Forelimb muscle (tissue), 1 donor: Measurements from ENCODE around the gene AP4S1. TPM values are rescaled to one million over a fixed set of nuclear protein-coding genes. Genes with fewer than 3 reads are reported as not detected.
"Not testable (repeated sequence)": the region's sequence is repeated elsewhere in the genome, so short reads cannot be mapped to it uniquely, and the experiment has no call there.

Source experiments
- DNase-seq: peaks from one replicate; pipeline ENCODE4 v3.0.0-alpha.2; 2013; ENCODE audit warnings: low read depth
- polyA plus RNA-seq: library from polyadenylated mRNA; unstranded; fragments of 120-200 nt; gene quantifications from one replicate; pipeline ENCODE4 v1.2.1, GENCODE V29; 2013; ENCODE audit not compliant: insufficient read length

The AP4S1 gene
- polyA plus RNA-seq, 1 donor = 13.5 TPM

DNA sequence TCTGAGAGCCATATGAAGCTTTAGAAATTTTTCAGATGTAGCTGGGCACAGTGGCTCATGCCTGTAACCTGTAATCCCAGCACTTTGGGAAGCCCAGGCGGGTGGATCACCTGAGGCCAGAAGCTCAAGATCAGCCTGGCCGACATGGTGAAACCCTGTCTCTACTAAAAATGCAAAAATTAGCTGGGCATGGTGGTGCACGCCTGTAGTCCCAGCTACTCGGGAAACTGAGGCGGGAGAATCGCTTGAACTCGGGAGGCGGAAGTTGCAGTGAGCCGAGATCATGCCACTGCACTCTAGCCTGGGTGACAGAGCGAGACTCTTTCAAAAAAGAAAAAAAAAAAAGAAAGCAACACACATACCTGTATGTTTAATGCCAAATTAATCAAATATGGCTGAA, 17.4 kb downstream of the AP4S1 start:
- DNase-seq = not testable (repeated sequence)

DNA sequence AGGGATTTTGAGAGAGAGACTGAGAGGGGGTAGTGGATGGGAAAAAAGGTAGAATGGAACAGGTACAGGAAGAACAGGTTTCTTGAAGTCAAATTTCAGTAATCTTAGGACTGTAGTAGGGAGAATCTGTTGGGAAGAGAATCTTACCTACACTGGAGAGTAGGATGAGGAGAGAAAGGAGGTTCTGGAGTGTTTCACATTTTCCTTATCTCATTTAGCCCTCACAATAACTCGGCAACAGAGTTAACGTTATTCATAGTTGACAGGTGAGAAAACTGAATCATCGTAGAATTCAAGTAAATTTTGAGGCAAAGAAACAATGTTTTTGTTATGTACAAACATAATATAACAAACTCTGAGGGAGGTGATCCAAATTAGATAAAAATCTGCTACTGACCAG, 17.9 kb downstream of the AP4S1 start:
- no peak for DNase-seq

DNA sequence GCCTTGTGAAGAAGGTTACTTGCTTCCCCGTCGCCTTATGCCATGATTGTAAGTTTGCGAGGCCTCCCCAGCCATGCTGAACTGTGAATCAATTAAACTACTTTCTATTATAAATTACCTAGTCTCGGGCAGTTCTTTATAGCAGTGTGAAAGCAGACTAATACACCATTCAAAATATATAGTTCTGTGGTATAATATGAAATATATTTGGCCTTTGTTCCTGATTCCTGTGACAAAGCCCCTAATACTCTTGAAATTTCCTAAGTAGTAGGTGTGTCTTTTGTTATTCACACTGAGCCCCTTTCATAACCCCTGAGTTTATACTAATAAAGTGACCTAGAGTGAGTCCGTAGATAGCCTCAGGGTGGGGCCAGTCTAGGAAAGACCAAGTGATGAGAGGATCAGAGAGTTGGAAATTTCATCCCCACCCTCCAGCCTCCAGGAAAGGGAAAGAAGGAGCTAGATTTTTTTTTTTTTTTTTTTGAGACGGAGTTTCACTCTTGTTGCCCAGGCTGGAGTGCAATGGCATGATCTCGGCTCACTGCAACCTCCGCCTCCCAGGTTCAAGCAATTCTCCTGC, 20.1 kb downstream of the AP4S1 start:
- DNase-seq = no peak

DNA sequence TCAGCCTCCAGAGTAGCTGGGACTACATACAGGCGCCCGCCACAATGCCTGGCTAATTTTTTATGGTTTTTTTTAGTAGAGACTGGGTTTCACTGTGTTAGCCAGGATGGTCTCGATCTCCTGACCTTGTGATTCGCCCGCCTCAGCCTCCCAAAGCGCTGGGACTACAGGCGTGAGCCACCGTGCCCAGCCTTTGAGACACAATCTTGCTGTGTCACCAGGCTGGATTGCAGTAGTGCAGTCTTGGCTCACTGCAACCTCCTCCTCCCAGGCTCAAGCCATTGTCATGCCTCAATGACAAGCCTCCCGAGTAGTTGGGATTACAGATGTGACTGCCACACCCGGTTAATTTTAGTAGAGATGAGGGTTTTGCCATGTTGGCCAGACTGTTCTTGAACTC, 22.1 kb downstream of the AP4S1 start:
- no peak for DNase-seq

DNA sequence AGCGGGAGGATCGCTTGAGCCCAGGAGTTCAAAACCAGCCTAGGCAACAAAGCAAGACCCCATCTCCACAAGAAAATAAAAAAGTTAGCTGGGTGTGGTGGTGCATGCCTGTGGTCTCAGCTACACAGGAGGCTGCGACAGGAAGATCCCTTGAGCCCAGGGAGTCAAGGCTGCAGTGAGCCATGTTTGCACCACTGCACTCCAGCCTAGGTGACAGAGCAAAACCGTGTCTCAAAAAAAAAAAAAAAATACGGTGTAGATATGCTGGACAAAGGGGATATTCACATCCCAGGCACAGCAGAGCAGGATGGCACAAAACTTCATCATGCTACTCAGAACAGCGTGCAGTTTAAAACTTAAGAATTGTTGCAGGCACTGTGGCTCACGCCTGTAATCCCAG, 25.6 kb downstream of the AP4S1 start:
- DNase-seq = no peak

DNA sequence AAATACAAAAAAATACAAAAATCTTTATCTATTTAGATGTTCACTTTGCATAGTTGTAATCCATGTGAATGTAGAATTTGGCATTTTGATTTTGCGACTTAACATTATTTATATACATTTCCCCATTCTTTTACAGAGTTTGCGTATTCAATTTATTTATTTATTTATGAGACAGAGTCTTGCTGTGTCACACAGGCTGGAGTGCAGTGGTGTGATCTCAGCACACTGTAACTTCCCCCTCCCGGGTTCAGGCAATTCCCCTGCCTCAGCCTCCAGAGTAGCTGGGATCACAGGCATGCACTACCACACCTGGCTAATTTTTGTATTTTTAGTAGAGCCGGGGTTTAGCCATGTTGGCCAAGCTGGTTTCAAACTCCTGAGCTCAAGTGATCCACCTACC, 26.1 kb downstream of the AP4S1 start:
- no peak for DNase-seq

DNA sequence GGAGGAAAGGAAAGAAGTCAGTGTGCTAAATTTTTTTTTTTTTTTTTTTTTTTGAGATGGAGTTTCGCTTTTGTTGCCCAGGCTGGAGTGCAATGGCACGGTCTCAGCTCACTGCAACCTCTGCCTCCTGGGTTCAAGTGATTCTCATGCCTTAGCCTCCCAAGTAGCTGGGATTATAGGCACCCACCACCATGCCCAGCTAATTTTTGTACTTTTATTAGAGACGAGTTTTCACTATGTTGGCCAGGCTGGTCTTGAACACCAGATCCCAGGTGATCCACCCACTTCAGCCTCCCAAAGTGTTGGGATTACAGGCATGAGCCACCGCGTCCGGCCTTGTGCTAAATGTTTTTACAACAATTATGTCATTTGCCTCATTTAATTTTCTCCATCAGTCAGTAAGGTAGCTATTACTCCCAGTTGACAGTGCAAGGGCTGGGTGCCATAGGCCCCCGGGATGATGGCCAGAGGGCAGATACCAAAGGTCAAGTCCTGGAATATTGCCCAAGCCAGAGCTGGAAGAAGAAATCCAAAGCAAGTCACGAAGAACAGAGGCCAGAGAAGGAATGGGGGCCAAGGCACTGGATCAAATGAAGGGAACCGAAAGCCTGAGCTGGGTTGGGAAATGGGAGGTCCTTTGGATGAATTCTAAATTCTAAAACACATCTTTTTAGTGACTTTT, 27.6 kb downstream of the AP4S1 start:
- not testable (repeated sequence) for DNase-seq

DNA sequence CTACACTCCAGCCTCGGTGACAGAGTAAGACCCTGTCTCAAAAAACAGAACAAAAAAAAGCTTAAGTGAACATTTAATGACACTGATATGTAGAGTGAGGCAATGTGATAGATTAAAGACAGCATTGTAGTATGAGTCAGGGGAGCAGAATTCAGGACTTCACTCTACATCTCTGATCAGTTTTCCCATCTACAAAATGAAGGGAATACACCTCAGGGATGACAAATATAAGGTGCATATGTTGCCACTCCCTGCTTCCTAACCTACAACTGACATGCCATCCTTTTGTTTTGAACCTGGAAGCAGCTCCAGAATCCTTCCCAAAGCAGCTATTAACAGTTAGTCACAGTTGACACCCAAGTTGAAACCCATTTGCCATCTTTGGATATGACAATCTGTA, 31.6 kb downstream of the AP4S1 start:
- DNase-seq = no peak

DNA sequence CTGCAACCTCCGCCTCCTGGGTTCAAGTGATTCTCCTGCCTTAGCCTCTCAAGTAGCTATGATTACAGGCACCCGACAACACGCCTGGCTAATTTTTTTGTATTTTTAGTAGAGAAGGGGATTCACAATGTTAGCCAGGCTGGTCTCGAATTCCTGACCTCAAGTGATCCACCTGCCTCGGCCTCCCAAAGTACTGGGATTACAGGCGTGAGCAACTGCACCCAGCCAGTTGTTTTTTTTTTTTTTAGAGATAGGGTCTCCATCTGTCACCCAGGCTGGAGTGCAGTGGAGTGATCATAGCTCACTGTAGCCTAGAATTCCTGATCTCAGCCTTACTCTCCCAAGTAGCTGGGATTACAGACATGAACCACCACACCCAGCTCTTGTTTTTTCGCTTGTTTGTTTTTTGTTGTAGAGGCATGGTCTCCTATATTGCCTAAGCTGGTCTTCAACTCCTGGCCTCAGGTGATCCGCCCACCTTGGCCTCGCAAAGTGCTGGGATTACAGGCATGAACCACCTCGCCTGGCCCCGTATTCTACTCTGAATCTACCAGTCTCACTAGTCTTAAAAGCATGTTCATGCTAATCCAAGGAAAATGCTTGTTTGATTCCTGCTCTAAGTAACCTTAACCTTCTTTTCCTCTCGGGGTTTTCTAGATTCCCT, 32.4 kb downstream of the AP4S1 start:
- DNase-seq = no peak

DNA sequence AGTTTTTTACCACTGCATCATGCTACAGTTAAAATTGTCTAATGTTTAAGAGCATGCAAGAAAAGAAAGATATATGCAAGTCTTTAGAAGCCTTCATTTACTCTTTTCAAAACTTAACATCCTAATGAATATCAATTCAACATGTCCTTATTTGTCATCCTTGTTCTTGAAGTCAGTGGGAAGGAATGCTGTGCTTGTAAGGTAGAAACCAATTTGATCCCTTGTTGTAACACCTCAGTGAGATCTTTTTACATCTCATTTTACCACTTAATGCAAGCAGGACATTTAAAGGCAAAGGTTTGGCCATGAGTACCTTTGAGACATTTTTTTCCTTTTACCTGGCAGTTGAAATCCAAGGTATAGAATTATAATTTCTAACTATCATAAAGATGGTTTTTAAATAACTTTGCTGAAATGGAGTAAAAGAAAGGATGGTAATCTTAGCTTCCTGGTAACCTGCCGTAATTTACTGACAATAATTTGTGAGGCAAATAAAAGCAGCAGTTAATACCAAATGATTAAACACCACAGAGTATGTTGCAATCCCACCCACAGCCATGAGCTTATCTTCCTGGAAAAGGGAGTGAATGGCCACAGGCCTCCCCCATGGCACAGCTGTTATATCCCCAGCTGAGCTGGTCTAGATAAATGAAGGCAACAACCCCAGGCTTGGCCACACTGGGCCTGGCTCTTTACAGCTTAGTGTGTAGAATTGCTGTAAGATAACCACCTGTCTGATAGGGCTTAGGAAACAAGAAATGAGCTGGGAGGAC, 33.9 kb downstream of the AP4S1 start:
- no peak for DNase-seq

DNA sequence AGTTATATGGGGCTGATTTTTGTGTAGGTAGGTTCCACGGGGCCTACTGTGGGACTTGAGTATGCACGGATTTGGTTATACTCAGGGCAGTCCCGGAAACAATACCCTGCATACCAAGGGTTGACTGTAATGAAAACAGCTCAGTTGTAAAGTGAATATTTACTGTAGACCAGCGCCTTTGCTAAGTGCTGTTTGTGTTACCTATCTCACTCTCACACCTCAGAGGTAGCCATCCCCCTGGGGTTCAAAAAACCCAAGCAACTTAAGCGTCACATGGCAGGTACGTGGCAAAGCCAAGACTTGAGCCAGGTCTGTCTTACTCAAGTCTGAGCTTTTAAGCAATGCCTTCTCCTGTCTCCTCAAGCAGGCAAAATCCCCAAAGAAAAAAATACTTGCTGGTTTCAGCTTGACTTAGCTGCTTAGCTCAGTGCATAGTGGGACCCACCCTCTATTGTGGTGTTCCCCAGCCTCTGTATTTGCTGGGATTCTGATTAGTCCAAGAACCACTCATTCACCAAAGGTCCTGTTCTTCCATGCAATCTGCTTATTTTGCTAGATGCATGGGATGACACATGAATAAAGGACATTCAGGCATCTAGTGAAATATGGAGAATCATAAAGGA, 34.9 kb downstream of the AP4S1 start:
- DNase-seq = no peak

DNA sequence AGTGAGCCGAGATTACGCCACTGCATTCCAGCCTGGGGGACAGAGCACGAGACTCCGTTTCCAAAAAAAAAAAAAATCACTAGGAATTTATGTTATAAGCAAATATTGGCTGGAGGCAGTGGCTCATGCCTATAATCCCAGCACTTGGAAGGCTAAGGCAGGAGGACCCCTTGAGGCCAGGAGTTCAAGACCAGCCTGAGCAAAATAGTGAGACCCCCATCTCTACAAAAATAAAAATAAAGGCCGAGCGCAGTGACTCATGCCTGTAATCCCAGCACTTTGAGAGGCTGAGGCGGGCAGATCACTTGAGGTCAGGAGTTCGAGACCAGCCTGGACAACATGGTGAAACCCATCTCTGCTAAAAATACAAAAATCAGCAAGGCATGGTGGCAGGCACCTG, 37.5 kb downstream of the AP4S1 start:
- DNase-seq = not testable (repeated sequence)

DNA sequence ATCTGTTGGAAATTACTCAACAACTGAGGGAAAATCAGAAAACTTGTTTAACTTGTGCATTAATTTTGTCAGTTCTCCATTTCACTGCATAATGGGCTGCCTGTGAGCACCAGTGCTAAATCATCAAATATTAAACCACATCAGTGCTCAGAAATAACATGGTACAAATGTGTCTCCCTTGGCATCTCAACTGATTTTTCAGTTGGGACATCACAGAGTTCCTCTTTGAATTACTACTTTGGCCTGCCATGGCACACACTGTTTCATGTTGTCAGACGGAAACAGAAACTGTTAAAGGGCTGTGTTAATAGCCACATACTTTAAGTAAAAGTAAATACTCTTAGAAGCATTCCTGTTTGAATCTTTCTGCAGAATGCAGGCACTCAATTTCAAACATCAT, 42.8 kb downstream of the AP4S1 start:
- no peak for DNase-seq

DNA sequence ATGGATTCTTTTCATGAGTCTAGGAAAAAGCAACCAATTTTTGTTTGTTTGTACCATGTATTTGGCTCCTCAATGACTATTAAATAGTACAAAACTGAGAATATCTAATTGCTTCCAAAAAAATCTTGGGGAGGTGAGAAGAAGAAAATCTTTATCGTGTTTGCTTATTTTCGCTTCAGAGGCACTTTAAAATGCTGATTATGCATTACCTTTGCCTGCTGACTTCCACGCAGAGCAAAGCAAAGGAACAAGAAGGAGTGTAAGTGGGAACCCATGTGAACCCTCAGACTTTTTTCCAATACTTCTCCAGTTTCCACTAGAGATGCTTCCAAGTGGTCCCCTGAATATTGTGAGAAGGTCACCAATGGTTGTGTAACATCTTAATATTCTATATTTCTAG, 43.9 kb downstream of the AP4S1 start:
- no peak for DNase-seq

DNA sequence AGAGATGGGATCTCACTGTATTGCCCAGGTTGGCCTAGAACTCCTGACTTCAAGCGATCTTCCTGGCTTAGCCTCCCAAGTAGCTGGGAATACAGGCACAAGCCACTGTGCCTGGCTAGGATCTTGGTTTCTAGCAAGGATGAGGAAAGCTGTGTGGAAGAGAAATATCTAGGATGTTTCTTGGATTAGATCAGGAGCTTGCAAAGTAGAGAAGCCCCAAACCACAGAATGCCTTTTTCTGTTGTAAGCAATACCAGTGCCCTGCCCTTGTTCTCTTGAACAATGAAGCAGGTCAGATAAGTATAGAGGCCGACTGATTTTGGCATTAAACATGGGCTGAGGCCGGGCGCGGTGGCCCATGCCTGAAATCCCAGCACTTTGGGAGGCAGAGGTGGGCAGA, 45.0 kb downstream of the AP4S1 start:
- DNase-seq = no peak

DNA sequence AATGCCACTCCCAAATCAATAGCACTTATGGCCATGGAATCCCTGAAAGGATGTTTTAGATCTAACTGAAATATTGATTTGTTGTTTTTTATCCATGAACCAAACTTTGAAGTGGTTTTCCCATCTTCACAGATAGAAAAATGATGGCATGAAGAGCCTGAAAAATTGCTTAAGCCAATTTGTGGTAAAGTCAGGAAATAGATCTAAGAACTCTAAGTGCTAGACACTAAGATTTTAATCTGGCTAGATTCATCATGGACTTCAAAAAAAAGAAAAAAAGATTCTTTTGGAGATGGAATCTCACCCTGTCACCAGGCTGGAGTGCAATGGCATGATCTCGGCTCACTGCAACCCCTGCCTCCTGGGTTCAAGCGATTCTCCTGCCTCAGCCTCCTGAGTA, 45.7 kb downstream of the AP4S1 start:
- no peak for DNase-seq

DNA sequence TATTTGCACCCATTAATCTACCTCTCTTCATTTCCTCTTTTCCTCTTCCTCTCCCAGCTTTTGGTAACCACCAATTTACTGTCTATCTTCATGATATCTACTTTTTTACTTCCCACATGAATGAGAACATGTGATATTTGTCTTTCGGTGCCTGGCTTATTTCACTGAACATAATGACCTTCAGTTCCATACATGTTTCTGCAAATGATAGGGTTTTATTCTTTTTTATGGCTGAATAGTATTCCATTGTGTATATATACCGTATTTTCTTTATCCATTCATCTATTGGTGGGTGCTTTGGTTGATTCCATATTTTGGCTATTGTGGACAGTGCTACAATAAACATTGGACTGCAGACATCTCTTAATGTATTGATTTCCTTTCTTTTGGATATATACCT, 49.7 kb downstream of the AP4S1 start:
- no peak for DNase-seq

DNA sequence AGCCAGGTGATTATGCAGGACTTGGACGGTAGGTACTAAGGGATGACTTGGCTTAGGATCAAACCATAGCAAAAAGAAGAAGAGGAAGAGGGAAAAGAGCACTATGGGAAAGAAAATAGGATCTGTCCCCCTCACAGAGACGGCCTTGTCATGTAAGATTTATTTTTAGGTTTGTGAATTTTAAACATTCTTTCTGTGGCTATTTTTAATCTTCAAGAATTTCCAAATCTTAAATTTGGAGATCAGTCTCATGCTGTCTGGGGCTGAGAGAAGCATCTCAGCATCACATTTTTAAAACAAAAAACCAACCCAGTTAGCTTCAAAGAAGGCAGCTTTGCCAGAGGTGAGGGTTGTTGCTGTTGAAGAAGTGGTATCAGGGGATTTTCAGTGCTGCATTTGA, 53.3 kb downstream of the AP4S1 start:
- no peak for DNase-seq

DNA sequence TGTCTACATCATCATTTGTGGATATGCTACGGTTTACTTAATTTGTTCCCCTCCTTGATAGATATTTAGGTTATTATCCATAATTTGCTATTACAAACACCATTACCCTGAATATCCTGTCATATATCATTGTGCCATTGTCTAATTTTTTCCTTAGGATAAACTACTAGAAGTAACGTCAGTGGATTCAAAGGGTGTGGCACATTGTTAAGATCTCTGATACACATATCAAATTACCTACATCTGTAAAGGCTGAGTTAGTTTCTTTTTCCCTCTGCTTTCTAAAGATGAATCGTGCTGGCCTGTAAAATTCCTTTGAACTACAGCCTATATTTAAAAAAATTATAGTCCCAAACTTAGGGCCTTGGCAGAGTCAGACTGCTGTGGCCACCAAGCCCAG, 54.6 kb downstream of the AP4S1 start:
- DNase-seq = no peak

DNA sequence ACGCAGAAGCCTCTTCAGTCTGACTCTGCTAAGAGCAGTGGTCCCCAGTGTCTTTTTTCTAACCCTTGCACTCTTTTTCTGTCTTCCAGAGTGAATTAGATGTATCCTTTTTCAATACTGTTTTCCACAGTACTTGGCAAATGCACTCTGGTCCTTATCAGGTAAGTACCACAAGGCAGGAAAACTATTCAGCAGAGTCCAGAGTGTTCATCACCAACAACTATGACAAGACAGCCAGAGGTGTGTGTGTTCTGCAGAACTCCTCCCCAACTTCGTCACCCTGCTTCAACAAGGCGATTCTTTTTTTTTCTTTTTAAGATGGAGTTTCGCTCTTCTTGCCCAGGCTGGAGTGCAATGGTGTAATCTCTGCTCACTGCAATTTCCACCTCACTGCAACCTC, 55.0 kb downstream of the AP4S1 start:
- DNase-seq = no peak

DNA sequence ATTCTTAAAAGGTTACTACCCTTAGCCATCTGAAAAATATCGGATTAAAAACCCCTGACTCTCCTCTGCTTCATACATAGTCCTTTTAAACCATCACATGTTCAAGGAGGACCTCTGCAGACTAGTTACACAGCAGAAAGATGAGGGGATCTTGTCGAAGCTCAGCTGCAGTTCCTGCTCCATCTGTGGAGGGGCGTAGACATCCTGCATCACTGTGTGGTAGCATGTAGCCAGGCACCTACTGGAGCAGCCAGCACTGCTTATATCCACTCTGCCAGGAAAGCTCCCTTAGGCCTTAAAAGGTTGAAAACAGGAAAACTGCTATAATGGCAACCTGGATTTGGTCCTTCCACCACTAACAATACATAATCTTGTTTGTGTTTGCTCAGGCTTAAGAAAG, 58.3 kb downstream of the AP4S1 start:
- DNase-seq = no peak

DNA sequence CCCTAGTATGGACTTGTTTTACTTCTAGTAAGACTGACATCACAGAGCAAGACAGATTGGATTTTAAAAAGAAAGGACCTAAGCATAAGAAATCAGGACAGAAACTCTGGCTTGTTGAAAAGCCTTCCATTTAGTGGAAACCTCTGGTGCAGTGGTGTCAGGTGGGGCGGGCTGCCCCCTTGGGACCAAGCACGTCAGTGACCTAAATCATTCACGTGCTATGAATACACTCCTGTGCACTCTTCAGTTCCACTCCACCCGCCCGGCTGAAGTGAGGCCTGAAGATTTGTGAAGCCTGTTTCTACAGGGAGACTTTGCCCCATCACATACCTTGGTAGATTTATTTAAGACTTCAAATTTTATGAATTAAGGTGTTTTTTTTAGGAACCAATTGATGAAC, 58.9 kb downstream of the AP4S1 start:
- DNase-seq = no peak
